BLaER1 treated with 17β-estradiol and CSF1 and Interleukin-3, amounts not matched to agents 10 nM and 100 nM (cell line): ENCODE measurements around the gene PER3.

Experiments
- H3K27ac ChIP-seq, 11 experiments: shearing (Covaris generic); formaldehyde crosslinking; 2 replicates each; pipeline ENCODE4 v1.8.1; 2022
- H3K27me3 ChIP-seq, 11 experiments: shearing (Covaris generic); formaldehyde crosslinking; 2 replicates each; pipeline ENCODE4 v1.8.1; 2022
- H3K36me3 ChIP-seq, 11 experiments: shearing (Covaris generic); formaldehyde crosslinking; 2 replicates each; pipeline ENCODE4 v1.8.1; 2022
- H3K4me1 ChIP-seq, 10 experiments: shearing (Covaris generic); formaldehyde crosslinking; 2 replicates each; pipeline ENCODE4 v1.8.1; 2022
- H3K4me2 ChIP-seq, 11 experiments: shearing (Covaris generic); formaldehyde crosslinking; 2 replicates each; pipeline ENCODE4 v1.8.1; 2022
- H3K4me3 ChIP-seq, 10 experiments: shearing (Covaris generic); formaldehyde crosslinking; 2 replicates each; pipeline ENCODE4 v1.8.1; 2022
- H3K9ac ChIP-seq, 11 experiments: shearing (Covaris generic); formaldehyde crosslinking; 2 replicates each; pipeline ENCODE4 v1.8.1; 2022
- H3K9me3 ChIP-seq, 11 experiments: shearing (Covaris generic); formaldehyde crosslinking; replicated peaks in 1 of 11; 2 replicates each; pipeline ENCODE4 v1.8.1; 2022
- H4K20me1 ChIP-seq, 11 experiments: shearing (Covaris generic); formaldehyde crosslinking; 2 replicates each; pipeline ENCODE4 v1.8.1; 2022
- Cebpa-rat ChIP-seq, 11 experiments: shearing (Covaris generic); IDR thresholded peaks; 2 replicates each; pipeline ENCODE4 v1.8.1; 2022

The PER3 gene

GRCh38 chr1:7826363-7826762, 42.3 kb downstream of the PER3 start:
- peak overlapping the region in 6 of 11 experiments; percentile 12 to 82 (median 40); a peak in 9 of 22 replicates for H3K4me2 ChIP-seq
- no peaks in the 10 kb centered on the region for H3K27me3 ChIP-seq
- no peak overlapping the region for H3K4me3 ChIP-seq
- no peak for TF ChIP-seq Cebpa-rat (IDR thresholded peaks at IDR 0.05)
- H3K36me3 ChIP-seq: peaks cover 0 to 9% (median 6%) of the 10 kb centered on the region in 11 experiments; a peak in 8 of 22 replicates
- no peak overlapping the region for H3K9ac ChIP-seq
- no peaks in the 10 kb centered on the region for H4K20me1 ChIP-seq
- peaks cover 9 to 68% (median 50%) of the 10 kb centered on the region in 10 experiments; a peak in 19 of 20 replicates for H3K4me1 ChIP-seq
- peaks cover 0 to 3% (median 0%) of the 10 kb centered on the region in 11 experiments; a peak in 1 of 22 replicates for H3K9me3 ChIP-seq
- H3K27ac ChIP-seq: no peak overlapping the region

- peaks cover 16 to 78% (median 58%) of the 10 kb centered on the region in 10 experiments for H3K4me1 ChIP-seq
- peaks cover 0 to 9% (median 6%) of the 10 kb centered on the region in 11 experiments; a peak in 8 of 22 replicates for H3K36me3 ChIP-seq
- H4K20me1 ChIP-seq: no peaks in the 10 kb centered on the region
- H3K27me3 ChIP-seq: no peaks in the 10 kb centered on the region
- H3K9ac ChIP-seq: no peak overlapping the region
- H3K9me3 ChIP-seq: peaks cover 0 to 3% (median 0%) of the 10 kb centered on the region in 11 experiments; a peak in 1 of 22 replicates
- H3K4me2 ChIP-seq: peak overlapping the region in 3 of 11 experiments; percentile 13 to 82 (median 17); a peak in 4 of 22 replicates
- TF ChIP-seq Cebpa-rat (IDR thresholded peaks at IDR 0.05): no peak
- H3K27ac ChIP-seq: peak overlapping the region in 1 of 11 experiments; percentile 8; a peak in 1 of 22 replicates
- H3K4me3 ChIP-seq: no peak overlapping the region
These were observed 43.2 kb downstream of the PER3 start for GRCh38 chr1:7827126-7827955.

DNA sequence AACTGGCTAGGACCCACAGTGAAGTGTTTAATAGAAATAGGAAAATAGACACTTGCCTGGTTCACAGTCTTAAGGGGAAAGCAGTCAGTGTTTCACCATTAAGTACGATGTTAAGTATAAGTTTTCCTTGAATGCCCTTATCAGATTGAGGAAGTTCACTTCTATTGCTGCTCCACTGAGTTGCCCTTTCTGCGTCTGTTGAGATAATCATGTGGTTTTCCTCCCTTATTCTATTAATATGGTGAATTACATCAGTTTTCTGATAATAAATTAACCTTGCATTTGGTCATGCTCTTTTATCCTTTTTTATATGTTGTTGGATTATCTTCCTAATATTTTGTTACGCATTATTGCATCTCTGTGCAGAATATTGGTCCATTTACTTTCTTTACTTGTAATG, 47.4 kb downstream of the PER3 start:
- peaks cover 16 to 65% (median 47%) of the 10 kb centered on the region in 10 experiments for H3K4me1 ChIP-seq
- peak overlapping the region; percentile 8 to 86 (median 56); a peak in 18 of 22 replicates for H3K4me2 ChIP-seq

GRCh38 chr1:7833035-7833434, 48.9 kb downstream of the PER3 start:
- H3K4me1 ChIP-seq: peaks cover 16 to 49% (median 40%) of the 10 kb centered on the region in 10 experiments
- no peak overlapping the region for H3K4me3 ChIP-seq
- H3K27ac ChIP-seq: no peak overlapping the region
- peaks cover 8 to 34% (median 21%) of the 10 kb centered on the region in 11 experiments; a peak in 20 of 22 replicates for H3K36me3 ChIP-seq
- H3K4me2 ChIP-seq: no peak overlapping the region
- peaks cover 9 to 22% (median 20%) of the 10 kb centered on the region in 11 experiments for H3K9me3 ChIP-seq
- no peaks in the 10 kb centered on the region for H4K20me1 ChIP-seq
- H3K9ac ChIP-seq: no peak overlapping the region
- no peak for TF ChIP-seq Cebpa-rat (IDR thresholded peaks at IDR 0.05)
- H3K27me3 ChIP-seq: no peaks in the 10 kb centered on the region

More for the DNA sequence above, 47.4 kb downstream of the PER3 start:
- Histone ChIP-seq H3K27me3 (no peaks in the 10 kb centered on the region), H3K27ac (peak overlapping the region in 6 of 11 experiments; percentile 14 to 60 (median 38); a peak in 11 of 22 replicates), H3K36me3 (peaks cover 0 to 26% (median 11%) of the 10 kb centered on the region in 11 experiments; a peak in 15 of 22 replicates), H3K9me3 (peaks cover 0 to 10% (median 5%) of the 10 kb centered on the region in 11 experiments; a peak in 6 of 22 replicates), H3K4me3 (no peak overlapping the region; a peak in 1 of 20 replicates), H4K20me1 (no peaks in the 10 kb centered on the region), H3K9ac (no peak overlapping the region)
- TF ChIP-seq Cebpa-rat (IDR thresholded peaks at IDR 0.05): no peak

- peaks cover 0 to 4% (median 0%) of the 10 kb centered on the region in 10 experiments; a peak in 1 of 20 replicates for H3K4me1 ChIP-seq
- peaks cover 18 to 55% (median 38%) of the 10 kb centered on the region in 11 experiments; a peak in 21 of 22 replicates for H3K36me3 ChIP-seq
- H3K27me3 ChIP-seq: no peaks in the 10 kb centered on the region
- H3K27ac ChIP-seq: no peak overlapping the region
- TF ChIP-seq Cebpa-rat (IDR thresholded peaks at IDR 0.05): no peak
- no peak overlapping the region for H3K9ac ChIP-seq
- H4K20me1 ChIP-seq: no peaks in the 10 kb centered on the region
- no peak overlapping the region for H3K4me3 ChIP-seq
- H3K9me3 ChIP-seq: peaks cover 37 to 54% (median 48%) of the 10 kb centered on the region in 11 experiments
- no peak overlapping the region for H3K4me2 ChIP-seq
These were observed 54.6 kb downstream of the PER3 start for GRCh38 chr1:7838714-7839113.

GRCh38 chr1:7839526-7839925, 55.4 kb downstream of the PER3 start:
- Histone ChIP-seq H4K20me1 (no peaks in the 10 kb centered on the region), H3K4me2 (no peak overlapping the region), H3K4me1 (peaks cover 0 to 4% (median 0%) of the 10 kb centered on the region in 10 experiments; a peak in 1 of 20 replicates), H3K9ac (no peak overlapping the region), H3K27me3 (no peaks in the 10 kb centered on the region), H3K4me3 (no peak overlapping the region), H3K9me3 (peaks cover 37 to 54% (median 47%) of the 10 kb centered on the region in 11 experiments), H3K27ac (no peak overlapping the region), H3K36me3 (peaks cover 18 to 55% (median 38%) of the 10 kb centered on the region in 11 experiments; a peak in 21 of 22 replicates)
- TF ChIP-seq Cebpa-rat (IDR thresholded peaks at IDR 0.05): no peak

GRCh38 chr1:7842517-7842916, 58.4 kb downstream of the PER3 start:
- Histone ChIP-seq H3K36me3 (peaks cover 10 to 35% (median 23%) of the 10 kb centered on the region in 11 experiments; a peak in 21 of 22 replicates), H3K4me1 (peaks cover 0 to 4% (median 0%) of the 10 kb centered on the region in 10 experiments; a peak in 1 of 20 replicates), H3K27me3 (no peaks in the 10 kb centered on the region), H3K4me3 (no peak overlapping the region), H3K27ac (no peak overlapping the region), H3K9ac (no peak overlapping the region), H3K9me3 (peaks cover 33 to 42% (median 34%) of the 10 kb centered on the region in 11 experiments), H3K4me2 (no peak overlapping the region), H4K20me1 (no peaks in the 10 kb centered on the region)
- TF ChIP-seq Cebpa-rat (IDR thresholded peaks at IDR 0.05): no peak

GRCh38 chr1:7845761-7846160, 61.7 kb downstream of the PER3 start:
- H3K36me3 ChIP-seq: peaks cover 0 to 3% (median 0%) of the 10 kb centered on the region in 11 experiments; a peak in 1 of 22 replicates
- H4K20me1 ChIP-seq: no peaks in the 10 kb centered on the region
- H3K4me1 ChIP-seq: peaks cover 0 to 4% (median 0%) of the 10 kb centered on the region in 10 experiments; a peak in 1 of 20 replicates
- no peak overlapping the region for H3K9ac ChIP-seq
- no peak overlapping the region for H3K27ac ChIP-seq
- H3K4me2 ChIP-seq: no peak overlapping the region
- no peak for TF ChIP-seq Cebpa-rat (IDR thresholded peaks at IDR 0.05)
- no peak overlapping the region for H3K4me3 ChIP-seq
- no peaks in the 10 kb centered on the region for H3K27me3 ChIP-seq
- H3K9me3 ChIP-seq: peaks cover under 1 to 9% (median 2%) of the 10 kb centered on the region in 11 experiments; a peak in 18 of 22 replicates

- Histone ChIP-seq H3K36me3 (no peaks in the 10 kb centered on the region), H3K4me3 (no peak overlapping the region), H3K27me3 (no peaks in the 10 kb centered on the region), H3K4me2 (no peak overlapping the region), H3K4me1 (peaks cover 0 to 4% (median 0%) of the 10 kb centered on the region in 10 experiments; a peak in 1 of 20 replicates), H4K20me1 (no peaks in the 10 kb centered on the region), H3K9me3 (0 out of 22 replicates have a peak, but pooled peaks cover 0 to under 1% (median 0%) of the 10 kb centered on the region in 11 experiments), H3K27ac (no peak overlapping the region), H3K9ac (no peak overlapping the region)
- no peak for TF ChIP-seq Cebpa-rat (IDR thresholded peaks at IDR 0.05)
These were observed 62.6 kb downstream of the PER3 start for GRCh38 chr1:7846656-7847055.
